ENCODE results near the gene EXOC3L2. TPM values are rescaled to one million over a fixed set of nuclear protein-coding genes. Genes with fewer than 3 reads are reported as not detected.

EXOC3L2 gene
- total RNA-seq, 1 experiment from 2014 or later = not detected

DNA sequence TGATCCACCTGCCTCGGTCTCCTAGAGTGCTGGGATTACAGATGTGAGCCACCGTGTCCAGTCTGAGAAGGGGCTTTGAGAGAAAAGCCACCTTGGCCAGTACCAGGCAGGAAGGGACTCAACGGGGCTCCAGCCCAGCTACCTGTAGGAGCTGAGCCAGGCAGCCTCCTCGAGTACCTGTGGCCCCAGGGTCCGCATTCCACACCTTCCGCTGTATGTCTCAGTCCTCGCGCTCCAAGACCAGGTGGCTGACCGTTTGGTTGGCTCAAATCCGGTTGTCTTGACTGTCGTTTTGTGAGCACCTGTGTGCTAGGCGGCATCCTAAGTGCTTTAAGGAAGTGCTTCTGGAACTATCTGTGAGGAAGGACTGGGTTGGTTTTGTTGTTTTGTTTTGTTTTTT, 22.1 kb upstream of the EXOC3L2 start:
- Histone ChIP-seq H3K9ac (ENCODE audit: low read length) (no peak overlapping the region), H3K4me1 (ENCODE audit: insufficient read depth, low read length) (no peaks in the 10 kb centered on the region), H3K79me2 (ENCODE audit: low read length) (no peaks in the 10 kb centered on the region), H3K27me3 (ENCODE audit: low read length) (no peaks in the 10 kb centered on the region), H3K4me2 (ENCODE audit: low read length) (no peak overlapping the region), H4K20me1 (ENCODE audit: low read length) (no peaks in the 10 kb centered on the region), H3F3A (ENCODE audit: low read length, unreplicated experiment) (no peaks in the 10 kb centered on the region), H3K9me3 (ENCODE audit: low read length) (no peaks in the 10 kb centered on the region), H3K9me2 (replicated peaks; ENCODE audit: low read length) (no peaks in the 10 kb centered on the region), H3K4me3 (ENCODE audit: low read length) (no peak overlapping the region), H3K27ac (ENCODE audit: low read length) (no peak overlapping the region), H3K36me3 (ENCODE audit: low read depth, low read length) (peaks cover 7% of the 10 kb centered on the region; the same call in 1 of the 2 replicates), H2AFZ (ENCODE audit: low read length) (no peak overlapping the region)
- POLR2A ChIA-PET (ENCODE audit: unreplicated experiment) = no interaction called here
- TF ChIP-seq EZH2phosphoT487 (IDR thresholded peaks at IDR 0.05; ENCODE audit: borderline replicate concordance, low read length) (no peak), EZH2 (IDR thresholded peaks at IDR 0.05; ENCODE audit: low read length, unreplicated experiment) (no peak)
- ATAC-seq (no peak), DNase-seq (no peak)
- intact Hi-C loops (cut with micrococcal nuclease) = no loop called here
- no TSS peak for BruUV-seq (replicated peaks)
- CTCF ChIA-PET = no interaction called here

GRCh38 chr19:45265375-45265774, 20.2 kb upstream of the EXOC3L2 start:
- intact Hi-C loops (cut with micrococcal nuclease) = no loop called here
- CTCF ChIA-PET = no interaction called here
- BruUV-seq (replicated peaks) = no TSS peak

GRCh38 chr19:45264781-45265317, 19.6 kb upstream of the EXOC3L2 start:
- Histone ChIP-seq H3K36me3 (ENCODE audit: low read depth, low read length) (no peaks in the 10 kb centered on the region), H3K9me3 (ENCODE audit: low read length) (no peaks in the 10 kb centered on the region), H3K27me3 (ENCODE audit: low read length) (no peaks in the 10 kb centered on the region), H3K79me2 (ENCODE audit: low read length) (no peaks in the 10 kb centered on the region), H3K27ac (ENCODE audit: low read length) (no peak overlapping the region), H4K20me1 (ENCODE audit: low read length) (no peaks in the 10 kb centered on the region), H3K4me3 (ENCODE audit: low read length) (no peak overlapping the region), H3K9ac (ENCODE audit: low read length) (no peak overlapping the region), H3K4me2 (ENCODE audit: low read length) (no peak overlapping the region), H3K4me1 (ENCODE audit: insufficient read depth, low read length) (no peaks in the 10 kb centered on the region), H3F3A (ENCODE audit: low read length, unreplicated experiment) (no peaks in the 10 kb centered on the region), H3K9me2 (replicated peaks; ENCODE audit: low read length) (no peaks in the 10 kb centered on the region), H2AFZ (ENCODE audit: low read length) (no peak overlapping the region)
- ChIA-PET CTCF (no interaction called here), POLR2A (ENCODE audit: unreplicated experiment) (no interaction called here)
- TF ChIP-seq EZH2phosphoT487 (IDR thresholded peaks at IDR 0.05; ENCODE audit: borderline replicate concordance, low read length) (no peak), EZH2 (IDR thresholded peaks at IDR 0.05; ENCODE audit: low read length, unreplicated experiment) (no peak)
- TF ChIP-seq, protein P1, sequence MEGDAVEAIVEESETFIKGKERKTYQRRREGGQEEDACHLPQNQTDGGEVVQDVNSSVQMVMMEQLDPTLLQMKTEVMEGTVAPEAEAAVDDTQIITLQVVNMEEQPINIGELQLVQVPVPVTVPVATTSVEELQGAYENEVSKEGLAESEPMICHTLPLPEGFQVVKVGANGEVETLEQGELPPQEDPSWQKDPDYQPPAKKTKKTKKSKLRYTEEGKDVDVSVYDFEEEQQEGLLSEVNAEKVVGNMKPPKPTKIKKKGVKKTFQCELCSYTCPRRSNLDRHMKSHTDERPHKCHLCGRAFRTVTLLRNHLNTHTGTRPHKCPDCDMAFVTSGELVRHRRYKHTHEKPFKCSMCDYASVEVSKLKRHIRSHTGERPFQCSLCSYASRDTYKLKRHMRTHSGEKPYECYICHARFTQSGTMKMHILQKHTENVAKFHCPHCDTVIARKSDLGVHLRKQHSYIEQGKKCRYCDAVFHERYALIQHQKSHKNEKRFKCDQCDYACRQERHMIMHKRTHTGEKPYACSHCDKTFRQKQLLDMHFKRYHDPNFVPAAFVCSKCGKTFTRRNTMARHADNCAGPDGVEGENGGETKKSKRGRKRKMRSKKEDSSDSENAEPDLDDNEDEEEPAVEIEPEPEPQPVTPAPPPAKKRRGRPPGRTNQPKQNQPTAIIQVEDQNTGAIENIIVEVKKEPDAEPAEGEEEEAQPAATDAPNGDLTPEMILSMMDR (conservative IDR thresholded peaks at IDR 0.05; ENCODE audit: low read depth, low read length) = no peak
- intact Hi-C loops (cut with micrococcal nuclease) = no loop called here
- BruUV-seq (replicated peaks) = no TSS peak
- DNase-seq (no peak), ATAC-seq (no peak)

More at GRCh38 chr19:45265375-45265774, 20.2 kb upstream of the EXOC3L2 start:
- no peak overlapping the region for H3K9ac ChIP-seq (ENCODE audit: low read length)
- no peaks in the 10 kb centered on the region for H3K4me1 ChIP-seq (ENCODE audit: insufficient read depth, low read length)
- no peaks in the 10 kb centered on the region for H3F3A ChIP-seq (ENCODE audit: low read length, unreplicated experiment)
- no peaks in the 10 kb centered on the region for H3K9me3 ChIP-seq (ENCODE audit: low read length)
- H4K20me1 ChIP-seq (ENCODE audit: low read length) = no peaks in the 10 kb centered on the region
- no peak for ATAC-seq
- no peak overlapping the region for H3K4me2 ChIP-seq (ENCODE audit: low read length)
- no peaks in the 10 kb centered on the region for H3K27me3 ChIP-seq (ENCODE audit: low read length)
- no peaks in the 10 kb centered on the region for H3K36me3 ChIP-seq (ENCODE audit: low read depth, low read length)
- H3K27ac ChIP-seq (ENCODE audit: low read length) = no peak overlapping the region
- H3K4me3 ChIP-seq (ENCODE audit: low read length) = no peak overlapping the region
- no peaks in the 10 kb centered on the region for H3K9me2 ChIP-seq (replicated peaks; ENCODE audit: low read length)
- no peak for TF ChIP-seq EZH2phosphoT487 (IDR thresholded peaks at IDR 0.05; ENCODE audit: borderline replicate concordance, low read length)
- TF ChIP-seq EZH2 (IDR thresholded peaks at IDR 0.05; ENCODE audit: low read length, unreplicated experiment) = no peak
- TF ChIP-seq, protein P1 (conservative IDR thresholded peaks at IDR 0.05; ENCODE audit: low read depth, low read length) = no peak
- POLR2A ChIA-PET (ENCODE audit: unreplicated experiment) = no interaction called here
- H3K79me2 ChIP-seq (ENCODE audit: low read length) = no peaks in the 10 kb centered on the region
- H2AFZ ChIP-seq (ENCODE audit: low read length) = no peak overlapping the region
- no peak for DNase-seq
